NT2/D1 (cell line): ENCODE data around the gene ANKRD40CL.

Experiments
- YY1 ChIP-seq: IDR thresholded peaks from 2 replicates; pipeline ENCODE4 v1.6.1; 2011; ENCODE audit not compliant: insufficient read length, insufficient read depth
- ZNF274 ChIP-seq: IDR thresholded peaks from 2 replicates; pipeline ENCODE4 v1.6.1; 2011; ENCODE audit warnings: mild to moderate bottlenecking, low read depth, low read length

DNA sequence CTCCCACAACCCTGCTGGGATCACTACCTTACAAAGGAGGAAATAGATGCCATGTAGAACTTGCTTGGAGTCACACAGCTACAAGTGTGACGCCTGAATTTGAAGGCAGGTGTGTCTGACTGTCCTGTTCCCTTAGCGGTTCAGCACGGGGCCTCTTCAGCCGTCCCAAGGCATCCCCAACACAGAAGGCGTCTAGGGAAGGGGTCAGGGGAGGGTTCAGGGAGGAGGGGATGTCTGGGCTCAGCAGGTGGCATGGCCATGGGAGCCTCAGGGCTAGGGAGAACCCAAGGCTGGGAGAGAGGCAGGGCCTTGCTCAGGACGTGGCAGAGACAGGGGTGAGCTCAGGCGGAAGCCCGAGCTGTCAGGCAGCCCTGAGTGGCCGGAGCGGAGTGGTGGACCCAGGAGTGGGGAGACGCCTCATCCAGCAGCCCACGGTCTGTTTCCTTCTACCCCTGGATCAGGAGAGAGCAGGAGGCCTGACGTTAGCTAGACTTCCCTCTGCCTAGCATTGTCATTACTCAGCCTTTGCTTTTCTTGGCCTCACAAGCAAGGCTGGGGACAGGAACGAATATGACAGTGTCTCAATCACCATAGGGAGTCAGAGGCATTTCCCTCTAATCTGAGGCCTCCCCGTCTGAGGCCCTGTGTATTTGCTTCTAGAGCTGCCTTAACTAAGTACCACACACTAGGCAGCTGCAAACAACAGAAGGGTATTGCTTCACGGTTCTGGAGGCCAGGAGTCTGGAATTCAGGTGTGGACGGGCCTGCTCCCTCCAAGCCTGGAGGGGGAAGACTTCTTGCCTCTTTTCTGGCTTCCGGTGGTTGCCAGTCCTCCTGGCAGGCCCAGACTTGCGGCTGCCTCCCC is 31.3 kb upstream of the ANKRD40CL start:
- no peak for TF ChIP-seq ZNF274
- no peak for TF ChIP-seq YY1
